G401.6 (cell line): ENCODE measurements around the gene CNTN5.

ENCODE experiments used
- FAIRE-seq: peaks from 2 replicates; lab custom pipeline; 2012; peaks lifted over from hg19 to GRCh38; lab: Jason Lieb, UNC

Gene CNTN5

GRCh38 chr11:99634581-99634980 is 613.8 kb downstream of the CNTN5 start:
- no peak for FAIRE-seq

- FAIRE-seq, result no peak
These were observed 617.4 kb downstream of the CNTN5 start for GRCh38 chr11:99638073-99638553.

GRCh38 chr11:99640671-99641070 is 619.9 kb downstream of the CNTN5 start:
- no peak for FAIRE-seq

- no peak for FAIRE-seq
These were observed 625.2 kb downstream of the CNTN5 start for GRCh38 chr11:99645934-99646333.

GRCh38 chr11:99670067-99670676 is 649.4 kb downstream of the CNTN5 start:
- FAIRE-seq, result no peak

- no peak for FAIRE-seq
These were observed 651.2 kb downstream of the CNTN5 start for GRCh38 chr11:99671808-99672409.

GRCh38 chr11:99676292-99676691 is 655.5 kb downstream of the CNTN5 start:
- FAIRE-seq, result no peak

- no peak for FAIRE-seq
These were observed 661.4 kb downstream of the CNTN5 start for GRCh38 chr11:99682171-99682570.

GRCh38 chr11:99682646-99683045 is 661.9 kb downstream of the CNTN5 start:
- FAIRE-seq, result no peak

- no peak for FAIRE-seq
These were observed 663.2 kb downstream of the CNTN5 start for GRCh38 chr11:99683933-99684332.

- FAIRE-seq, result no peak
These were observed 666.1 kb downstream of the CNTN5 start for GRCh38 chr11:99686838-99687237.

GRCh38 chr11:99687320-99687719 is 666.6 kb downstream of the CNTN5 start:
- FAIRE-seq, result no peak

GRCh38 chr11:99693941-99694492 is 673.3 kb downstream of the CNTN5 start:
- FAIRE-seq, result no peak

GRCh38 chr11:99695106-99695505 is 674.4 kb downstream of the CNTN5 start:
- FAIRE-seq, result no peak

GRCh38 chr11:99706848-99707247 is 686.1 kb downstream of the CNTN5 start:
- FAIRE-seq, result no peak

- FAIRE-seq, result no peak
These were observed 688.4 kb downstream of the CNTN5 start for GRCh38 chr11:99708928-99709672.

GRCh38 chr11:99716302-99716701 is 695.6 kb downstream of the CNTN5 start:
- FAIRE-seq, result no peak

GRCh38 chr11:99718291-99718690 is 697.5 kb downstream of the CNTN5 start:
- FAIRE-seq, result no peak

- FAIRE-seq, result peak; percentile 31
These were observed 718.8 kb downstream of the CNTN5 start for GRCh38 chr11:99739464-99740089.

- FAIRE-seq, result no peak
These were observed 721.8 kb downstream of the CNTN5 start for GRCh38 chr11:99742501-99742900.

GRCh38 chr11:99759787-99760186 is 739.0 kb downstream of the CNTN5 start:
- no peak for FAIRE-seq

- no peak for FAIRE-seq
These were observed 746.1 kb downstream of the CNTN5 start for GRCh38 chr11:99766811-99767210.

GRCh38 chr11:99773646-99774045 is 752.9 kb downstream of the CNTN5 start:
- no peak for FAIRE-seq
